ENCODE measurements around the gene APC. TPM values are rescaled to one million over a fixed set of nuclear protein-coding genes. Genes with fewer than 3 reads are reported as not detected.

APC gene
- total and polyA plus RNA-seq, 2 of the 8 experiments (the other 6 are each of a cell fraction or from before 2014, with no cell fraction given): 6.8 to 41.9 TPM

DNA sequence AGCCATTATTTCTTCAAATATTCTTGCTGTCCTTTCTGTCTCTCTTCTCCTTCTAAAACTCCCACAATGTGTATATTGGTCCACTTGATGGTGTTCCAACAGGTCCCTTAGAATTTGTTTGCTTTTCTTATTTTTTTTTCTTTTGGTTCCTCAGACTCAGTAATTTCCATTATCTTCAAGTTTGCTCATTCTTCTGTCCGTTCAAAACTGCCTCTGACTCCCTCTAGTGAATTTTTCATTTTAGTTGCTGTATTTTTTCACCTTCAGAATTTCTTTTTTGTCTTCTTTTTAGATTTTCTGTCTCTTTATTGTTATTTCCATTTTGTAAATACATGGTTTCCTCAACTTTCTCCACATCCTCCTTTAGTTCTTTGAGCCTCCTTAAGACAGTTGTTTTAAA is 117.0 kb downstream of the APC start:
- Histone ChIP-seq H4K20me1 (replicated peaks in 1 of 2; ENCODE audit: control insufficient read depth in 1 of 2, insufficient read depth in 2 of 2, low read length in 2 of 2) (no peaks in the 10 kb centered on the region), H3K9me3 (ENCODE audit: insufficient read depth in 2 of 2, low read depth in 1 of 2, low read length in 1 of 2) (no peaks in the 10 kb centered on the region), H3K56ac (replicated peaks; ENCODE audit: insufficient read length, low read depth, low read length) (no peak overlapping the region), H3K23me2 (ENCODE audit: low read depth, low read length) (no peaks in the 10 kb centered on the region), H3K36me3 (ENCODE audit: control insufficient read depth in 2 of 4, insufficient read depth in 4 of 4, low read length in 3 of 4) (no peaks in the 10 kb centered on the region), H3K4ac (replicated peaks; ENCODE audit: insufficient read length, low read depth, low read length) (no peak overlapping the region), H4K8ac (ENCODE audit: extremely low read depth, insufficient read depth, low read length) (no peak overlapping the region), H4K5ac (ENCODE audit: insufficient read length, low read depth, low read length) (no peak overlapping the region), H3K79me1 (ENCODE audit: low read depth, low read length) (no peaks in the 10 kb centered on the region), H2BK15ac (ENCODE audit: low read length) (no peak overlapping the region), H3K79me2 (ENCODE audit: control insufficient read depth in 1 of 2, insufficient read depth in 2 of 2, low read length in 2 of 2) (no peaks in the 10 kb centered on the region), H3K4me2 (ENCODE audit: insufficient read depth in 1 of 2, low read depth in 2 of 2, low read length in 2 of 2) (no peak overlapping the region), H2AFZ (ENCODE audit: low read length) (no peak overlapping the region), H2BK20ac (ENCODE audit: low read length) (no peak overlapping the region), H2BK5ac (ENCODE audit: low read depth, low read length) (no peak overlapping the region), H2BK12ac (ENCODE audit: low read depth, low read length) (no peak overlapping the region), H3K14ac (ENCODE audit: insufficient read length) (no peak overlapping the region), H2BK120ac (replicated peaks; ENCODE audit: low read depth, low read length) (no peak overlapping the region), H3K23ac (ENCODE audit: insufficient read length) (no peak overlapping the region), H3K4me3 (ENCODE audit: extremely low read depth in 1 of 4, insufficient read depth in 2 of 4, low read depth in 3 of 4, low read length in 4 of 4) (no peak overlapping the region), H3K27me3 (replicated peaks in 1 of 4; ENCODE audit: control insufficient read depth in 3 of 4, extremely low read depth in 1 of 4, insufficient read depth in 3 of 4, low read length in 3 of 4) (no peaks in the 10 kb centered on the region; a peak in 2 of 7 replicates), H3K27ac (ENCODE audit: low read depth, low read length) (no peak overlapping the region), H3K18ac (ENCODE audit: extremely low read depth, low read length) (no peak overlapping the region), H4K91ac (replicated peaks; ENCODE audit: insufficient read length, low read length) (no peak overlapping the region), H3K9ac (replicated peaks in 1 of 4; ENCODE audit: extremely low read depth in 1 of 4, low read depth in 3 of 4, low read length in 3 of 4) (no peak overlapping the region), H2AK5ac (ENCODE audit: low read depth, low read length) (no peak overlapping the region), H3K4me1 (replicated peaks in 1 of 4; ENCODE audit: control insufficient read depth in 3 of 4, insufficient read depth in 4 of 4, low read length in 3 of 4) (no peaks in the 10 kb centered on the region)
- 72% methylated on average over 1 of the region's 1 CpG; no CpG with 5 or more reads in 1 of the 2 experiments for WGBS, 2 experiments (ENCODE audit: extremely low coverage in 1 of 2, insufficient coverage in 1 of 2, insufficient read length in 1 of 2, insufficient replicate concordance in 2 of 2, low coverage in 1 of 2, low lambda C conversion rate in 2 of 2, missing lambda C conversion rate in 1 of 2)
- DNase-seq (ENCODE audit: low read depth in 1 of 2, low spot score in 2 of 2) (no peak), FAIRE-seq (no peak)
- ChIA-PET POLR2A (ENCODE audit: partially characterized antibody) (no interaction called here), CTCF (ENCODE audit: partially characterized antibody) (interaction anchor here (1.1 kb wide), 1 partner anchor 163 kb away, joined by 3 read pairs; no protein-coding TSS in a partner anchor)
- TF ChIP-seq BCL11A (IDR thresholded peaks at IDR 0.05; ENCODE audit: low read depth in 2 of 2, low read length in 2 of 2) (no peak), CHD2 (IDR thresholded peaks at IDR 0.05; ENCODE audit: low read length) (no peak), JUND (IDR thresholded peaks at IDR 0.05; ENCODE audit: low read length) (no peak)
